Erythroblast (primary cell): Measurements from ENCODE around the gene MTCL1.

Experiments
- GATA1 ChIP-seq: IDR thresholded peaks from 2 replicates; pipeline ENCODE4 v1.6.1; 2011; ENCODE audit warnings: low read depth, mild to moderate bottlenecking, control low read depth, low read length, moderate library complexity
- POLR2A ChIP-seq: IDR thresholded peaks from 2 replicates; pipeline ENCODE4 v1.6.1; 2011; ENCODE audit warnings: mild to moderate bottlenecking, low read length

DNA sequence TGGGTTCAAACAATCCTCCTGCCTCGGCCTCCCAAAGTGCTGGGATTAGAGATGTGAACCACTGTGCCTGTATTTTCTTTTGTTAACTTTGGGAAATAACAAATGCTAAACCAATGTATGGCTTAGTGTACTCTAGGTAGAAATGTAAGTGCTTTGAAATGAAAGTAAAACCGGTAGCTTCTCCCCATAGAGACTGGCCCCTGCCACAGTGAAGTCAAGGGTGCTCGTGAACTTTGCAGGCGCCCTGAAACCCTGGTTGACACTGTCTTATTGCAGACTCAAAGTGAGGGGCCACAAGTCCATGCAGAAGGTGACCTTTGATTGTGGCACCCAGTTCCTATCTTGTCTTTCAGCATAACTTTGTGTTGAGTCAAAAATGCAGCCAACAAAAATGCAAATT lies 24.2 kb upstream of the MTCL1 start:
- TF ChIP-seq POLR2A (no peak), GATA1 (no peak)
